Activated CD8-positive, alpha-beta memory T cell treated with anti-CD3 and anti-CD28 coated beads for 36 hours (primary cell): ENCODE results near the gene SPTBN4. TPM values are rescaled to one million over a fixed set of nuclear protein-coding genes. Genes with fewer than 3 reads are reported as not detected.
"Not testable (repeated sequence)": the region's sequence is repeated elsewhere in the genome, so short reads cannot be mapped to it uniquely, and the experiment has no call there.

Experiments used
- CTCF ChIA-PET: fragments of 350-600 bp; sonication (Branson Sonifier 250); formaldehyde crosslinking; loops from one replicate; lab custom pipeline; 2021; ENCODE audit warnings: antibody characterized with exemption; lab: Charles Lee
- POLR2A ChIA-PET: fragments of 350-600 bp; sonication (Branson Sonifier 250); formaldehyde crosslinking; loops from one replicate; lab custom pipeline; 2021; ENCODE audit warnings: antibody characterized with exemption; lab: Charles Lee
- total RNA-seq, 2 experiments: library from RNA; stranded (reverse); gene quantifications; one replicate each; pipeline ENCODE4 v1.2.3, GENCODE V29; 2021

The SPTBN4 gene
- total RNA-seq, 2 experiments from 2014 or later: 0.40 to 0.92 TPM

GRCh38 chr19:40621966-40622772 is 155.4 kb downstream of the SPTBN4 start:
- ChIA-PET CTCF (interaction anchor here (1.3 to 7.4 kb wide), 2 partner anchors 12 to 17 kb away, joined by 3 to 57 read pairs; no protein-coding TSS in a partner anchor), POLR2A (no interaction called here)

GRCh38 chr19:40622773-40623075 is 155.9 kb downstream of the SPTBN4 start:
- ChIA-PET CTCF (interaction anchor here (7.4 kb wide), 1 partner anchor 12 kb away, joined by 57 read pairs; no protein-coding TSS in a partner anchor), POLR2A (no interaction called here)

GRCh38 chr19:40623403-40624251 is 156.8 kb downstream of the SPTBN4 start:
- CTCF ChIA-PET: interaction anchor here (7.4 kb wide), 1 partner anchor 11 kb away, joined by 57 read pairs; no protein-coding TSS in a partner anchor
- POLR2A ChIA-PET: no interaction called here

- POLR2A ChIA-PET: not testable (repeated sequence)
- CTCF ChIA-PET: interaction anchor here (7.4 kb wide), 1 partner anchor 10 kb away, joined by 57 read pairs; no protein-coding TSS in a partner anchor
Measured at GRCh38 chr19:40624369-40625153, 157.8 kb downstream of the SPTBN4 start.

GRCh38 chr19:40625406-40626120 is 158.8 kb downstream of the SPTBN4 start:
- CTCF ChIA-PET: interaction anchor here (7.4 kb wide), 1 partner anchor 9 kb away, joined by 57 read pairs; no protein-coding TSS in a partner anchor

More at GRCh38 chr19:40625406-40626120, 158.8 kb downstream of the SPTBN4 start:
- POLR2A ChIA-PET: no interaction called here

Other genes with a start within 250 kb of the SPTBN4 start
- gene TTC9B, start 248.6 kb upstream of the SPTBN4 start, total RNA-seq: not detected
- gene CCNP, start 240.3 kb upstream of the SPTBN4 start, total RNA-seq: not detected
- 100 to 1,000 TPM; 128 to 129 TPM for gene AKT2, start 181.7 kb upstream of the SPTBN4 start, total RNA-seq
- gene C19orf47, start 118.6 kb upstream of the SPTBN4 start, total RNA-seq: 10 to 100 TPM; 25.2 to 25.9 TPM
- 10 to 100 TPM; 48.0 to 50.4 TPM for gene PLD3, start 118.3 kb upstream of the SPTBN4 start, total RNA-seq
- gene HIPK4, start 76.8 kb upstream of the SPTBN4 start, total RNA-seq: under 1 TPM in 1 of 2 experiments, not detected in 1; 0.08 TPM
- under 1 TPM; 0.67 to 0.84 TPM for gene PRX, start 53.6 kb upstream of the SPTBN4 start, total RNA-seq
- gene SERTAD1, start 41.0 kb upstream of the SPTBN4 start, total RNA-seq: 10 to 100 TPM; 14.2 to 14.7 TPM
- gene SERTAD3, start 22.7 kb upstream of the SPTBN4 start, total RNA-seq: 1 to 10 TPM; 6.0 to 6.8 TPM
- 10 to 100 TPM; 16.8 to 18.8 TPM for gene BLVRB, start 1.3 kb upstream of the SPTBN4 start, total RNA-seq
- gene SHKBP1, start 109.9 kb downstream of the SPTBN4 start, total RNA-seq: 10 to 100 TPM; 86.7 to 93.5 TPM
- gene LTBP4, start 134.4 kb downstream of the SPTBN4 start, total RNA-seq: 100 to 1,000 TPM; 141 to 144 TPM
- gene NUMBL, start 223.7 kb downstream of the SPTBN4 start, total RNA-seq: 10 to 100 TPM; 15.2 TPM
- 10 to 100 TPM; 22.1 to 22.5 TPM for gene COQ8B, start 249.9 kb downstream of the SPTBN4 start, total RNA-seq